IPS-20b (cell line): ENCODE data around the gene CPOX.

Experiments used
- H3K27ac ChIP-seq: one replicate; pipeline ENCODE4 v1.5.1; 2013; ENCODE audit warnings: low read length
- H3K27me3 ChIP-seq: 2 replicates; pipeline ENCODE4 v1.6.1; 2013; ENCODE audit warnings: mild to moderate bottlenecking, low read length, inconsistent platforms; ENCODE audit not compliant: insufficient read depth
- H3K36me3 ChIP-seq: 2 replicates; pipeline ENCODE4 v1.6.1; 2013; ENCODE audit warnings: low read depth, mild to moderate bottlenecking, inconsistent platforms, low read length, moderate library complexity; ENCODE audit not compliant: insufficient read depth
- H3K4me1 ChIP-seq: 2 replicates; pipeline ENCODE4 v1.6.1; 2013; ENCODE audit warnings: mild to moderate bottlenecking, control low read depth, inconsistent platforms, low read length, moderate library complexity; ENCODE audit not compliant: insufficient read depth
- H3K4me3 ChIP-seq: 2 replicates; pipeline ENCODE4 v1.5.1; 2013; ENCODE audit warnings: mild to moderate bottlenecking, low read length, inconsistent platforms
- H3K9ac ChIP-seq: 2 replicates; pipeline ENCODE4 v1.6.1; 2013; ENCODE audit warnings: low read depth, mild to moderate bottlenecking, inconsistent platforms, low read length, moderate library complexity
- H3K9me3 ChIP-seq: 2 replicates; pipeline ENCODE4 v1.6.1; 2013; ENCODE audit warnings: mild to moderate bottlenecking, low read depth, low read length, inconsistent platforms; ENCODE audit not compliant: insufficient read depth

Gene CPOX

GRCh38 chr3:98529856-98530459 lies 63.5 kb downstream of the CPOX start:
- Histone ChIP-seq H3K4me3 (no peak overlapping the region), H3K36me3 (no peaks in the 10 kb centered on the region), H3K27me3 (no peaks in the 10 kb centered on the region), H3K9me3 (no peaks in the 10 kb centered on the region), H3K4me1 (no peaks in the 10 kb centered on the region), H3K9ac (no peak overlapping the region), H3K27ac (no peak overlapping the region)
